SK-N-SH (cell line): Measurements from ENCODE around the gene POLR3E. TPM values are rescaled to one million over a fixed set of nuclear protein-coding genes. Genes with fewer than 3 reads are reported as not detected.

Experiments used
- CTCF ChIA-PET: fragments of 300-600, 350-600 bp; formaldehyde crosslinking; extraction: SDS; loops from one replicate; lab custom pipeline; 2021; lab: Yijun Ruan, JAX
- POLR2A ChIA-PET: fragments of 350-600 bp; sonication (Branson Sonifier 250); formaldehyde crosslinking; extraction: SDS; loops from one replicate; lab custom pipeline; 2020; ENCODE audit warnings: antibody characterized with exemption, inconsistent platforms; lab: Yijun Ruan, JAX
- DNase-seq: peaks from one replicate; pipeline ENCODE4 v3.0.0; 2012
- H2AFZ ChIP-seq: fragments of 200-600 bp; sonication (generic); 2 replicates; pipeline ENCODE4 v1.8.1; 2016; ENCODE audit warnings: antibody characterized with exemption, mild to moderate bottlenecking, low read depth
- H3F3A ChIP-seq: fragments of 200-600 bp; sonication (generic); replicated peaks from 2 replicates; pipeline ENCODE3; 2016; ENCODE audit warnings: antibody characterized with exemption, mild to moderate bottlenecking; ENCODE audit not compliant: insufficient read depth
- H3K27ac ChIP-seq, 2 experiments: fragments of 200-500 bp in 1 of 2; fragments of 200-600 bp in 1 of 2; sonication (Bioruptor generic) in 1 of 2; sonication (generic), shearing (Covaris generic) in 1 of 2; 2 replicates each; pipeline versions ENCODE4 v1.5.1 to v1.6.1; 2014 to 2016; ENCODE audit warnings: low read depth in 2 of 2, inconsistent platforms in 1 of 2, low read length in 1 of 2, mild to moderate bottlenecking in 1 of 2, mixed read lengths in 1 of 2
- H3K27me3 ChIP-seq: fragments of 200-600 bp; sonication (generic), shearing (Covaris generic); 2 replicates; pipeline ENCODE4 v1.6.1; 2016; ENCODE audit warnings: mixed run types; ENCODE audit not compliant: insufficient read depth
- H3K36me3 ChIP-seq, 2 experiments: fragments of 200-500 bp in 1 of 2; fragments of 200-600 bp in 1 of 2; sonication (Bioruptor generic) in 1 of 2; sonication (generic) in 1 of 2; replicated peaks in 1 of 2; 2 replicates each; pipeline versions ENCODE3 to v1.5.1; 2014 to 2016; ENCODE audit warnings: low read length in 1 of 2, mild to moderate bottlenecking in 1 of 2; ENCODE audit not compliant: insufficient read depth in 2 of 2, control insufficient read depth in 1 of 2
- H3K4me1 ChIP-seq, 2 experiments: fragments of 200-500 bp in 1 of 2; fragments of 200-600 bp in 1 of 2; sonication (Bioruptor generic) in 1 of 2; sonication (generic), shearing (Covaris generic) in 1 of 2; 2 replicates each; pipeline versions ENCODE4 v1.5.1 to v1.6.1; 2014 to 2016; ENCODE audit warnings: low read depth in 1 of 2, low read length in 1 of 2, mixed run types in 1 of 2; ENCODE audit not compliant: insufficient read depth in 2 of 2, control insufficient read depth in 1 of 2
- H3K4me2 ChIP-seq: fragments of 200-600 bp; sonication (generic), shearing (Covaris generic); 2 replicates; pipeline ENCODE4 v1.6.1; 2017; ENCODE audit warnings: mixed run types
- H3K4me3 ChIP-seq, 2 experiments: fragments of 200-500 bp in 1 of 2; fragments of 200-600 bp in 1 of 2; sonication (Bioruptor generic) in 1 of 2; sonication (generic), shearing (Covaris generic) in 1 of 2; 2 replicates each; pipeline versions ENCODE4 v1.5.1 to v1.8.1; 2014 to 2016; ENCODE audit warnings: low read depth in 2 of 2, inconsistent platforms in 1 of 2, low read length in 1 of 2, mild to moderate bottlenecking in 1 of 2, mixed read lengths in 1 of 2, moderate library complexity in 1 of 2
- H3K79me2 ChIP-seq: fragments of 200-600 bp; sonication (generic); 2 replicates; pipeline ENCODE4 v1.8.1; 2017; ENCODE audit warnings: mild to moderate bottlenecking; ENCODE audit not compliant: insufficient read depth
- H3K9ac ChIP-seq: fragments of 200-600 bp; sonication (generic); 2 replicates; pipeline ENCODE4 v1.6.1; 2017; ENCODE audit warnings: mixed run types
- H3K9me2 ChIP-seq: fragments of 200-600 bp; sonication (generic); 2 replicates; pipeline ENCODE4 v1.6.1; 2017; ENCODE audit warnings: mixed run types
- H3K9me3 ChIP-seq: fragments of 200-600 bp; sonication (generic); 2 replicates; pipeline ENCODE4 v1.6.1; 2017; ENCODE audit warnings: mixed run types, mild to moderate bottlenecking, moderate library complexity
- H4K20me1 ChIP-seq: fragments of 200-600 bp; sonication (generic); 2 replicates; pipeline ENCODE4 v1.6.1; 2017; ENCODE audit warnings: mild to moderate bottlenecking, mixed run types; ENCODE audit not compliant: insufficient read depth
- CHD2 ChIP-seq: fragments of 150-350 bp; IDR thresholded peaks from 2 replicates; pipeline ENCODE4 v1.6.1; 2018; ENCODE audit warnings: low read length; ENCODE audit not compliant: partially characterized antibody
- EP300 ChIP-seq, 2 experiments: IDR thresholded peaks; 2 replicates each; pipeline versions ENCODE4 v1.4.0 to v1.6.1; 2012; ENCODE audit warnings: borderline replicate concordance in 1 of 2, low read depth in 1 of 2, low read length in 1 of 2
- EZH2phosphoT487 ChIP-seq: fragments of 200-600 bp; sonication (generic); IDR thresholded peaks from 2 replicates; pipeline ENCODE4 v1.6.1; 2017; ENCODE audit warnings: low read depth, mixed run types, mild to moderate bottlenecking, antibody characterized with exemption, moderate library complexity, borderline replicate concordance
- FOSL2 ChIP-seq: IDR thresholded peaks from 2 replicates; pipeline ENCODE4 v1.4.0; 2012; ENCODE audit warnings: low read depth, mild to moderate bottlenecking, moderate library complexity, borderline replicate concordance
- FOXJ3 ChIP-seq: sonication (generic); formaldehyde crosslinking; IDR thresholded peaks from 2 replicates; pipeline ENCODE4 v1.5.1; 2020; ENCODE audit warnings: mild to moderate bottlenecking, missing genetic modification reagents
- GABPA ChIP-seq: IDR thresholded peaks from 2 replicates; pipeline ENCODE4 v1.4.0; 2012; ENCODE audit warnings: low read depth, mild to moderate bottlenecking
- MEF2A ChIP-seq: IDR thresholded peaks from 2 replicates; pipeline ENCODE4 v1.4.0; 2012; ENCODE audit warnings: low read depth, borderline replicate concordance
- MXI1 ChIP-seq: IDR thresholded peaks from 2 replicates; pipeline ENCODE4 v1.6.1; 2012; ENCODE audit warnings: mild to moderate bottlenecking, low read depth, low read length, improper control_type of control experiment
- NFIC ChIP-seq: IDR thresholded peaks from 2 replicates; pipeline ENCODE4 v1.4.0; 2012; ENCODE audit warnings: borderline replicate concordance
- PBX3 ChIP-seq: IDR thresholded peaks from 2 replicates; pipeline ENCODE4; 2012
- RCOR1 ChIP-seq: fragments of 150-350 bp; IDR thresholded peaks from 2 replicates; pipeline ENCODE4 v1.6.1; 2017; ENCODE audit warnings: antibody characterized with exemption, low read length
- RFX5 ChIP-seq: IDR thresholded peaks from 2 replicates; pipeline ENCODE4 v1.6.1; 2012; ENCODE audit warnings: mild to moderate bottlenecking, improper control_type of control experiment, low read length
- RXRA ChIP-seq: IDR thresholded peaks from 2 replicates; pipeline ENCODE4 v1.4.0; 2012; ENCODE audit warnings: low read depth, mild to moderate bottlenecking, borderline replicate concordance
- SMC3 ChIP-seq: IDR thresholded peaks from 2 replicates; pipeline ENCODE4 v1.6.1; 2012; ENCODE audit warnings: low read depth, low read length, improper control_type of control experiment
- TCF12 ChIP-seq: IDR thresholded peaks from 2 replicates; pipeline ENCODE4 v1.4.0; 2012
- TEAD4 ChIP-seq: IDR thresholded peaks from 2 replicates; pipeline ENCODE4 v1.4.0; 2012; ENCODE audit warnings: mild to moderate bottlenecking, borderline replicate concordance; ENCODE audit not compliant: insufficient read depth
- USF1 ChIP-seq: IDR thresholded peaks from 2 replicates; pipeline ENCODE4 v1.4.0; 2012; ENCODE audit warnings: low read depth, borderline replicate concordance
- USF2 ChIP-seq: fragments of 150-350 bp; IDR thresholded peaks from 2 replicates; pipeline ENCODE4 v1.6.1; 2017; ENCODE audit warnings: antibody characterized with exemption, low read length, low read depth, borderline replicate concordance
- WGBS: methylation state at CpG from one replicate; pipeline ENCODE4 v1.1.6; 2017; ENCODE audit warnings: low lambda C conversion rate; 5-methylcytosine and 5-hydroxymethylcytosine counted together
- polyA plus RNA-seq, 3 experiments: library from polyadenylated mRNA; depleted of rRNA; stranded (reverse); fragments of >200 nt; gene quantifications; 2 replicates each; pipeline ENCODE4 v1.2.3, GENCODE V29; 2012

Gene POLR3E
- polyA plus RNA-seq, 1 of the 3 experiments (the other 2 are of a cell fraction) = 59.6 TPM

- no peak for TF ChIP-seq EZH2phosphoT487
- no peak for TF ChIP-seq USF2
- no peak for TF ChIP-seq GABPA
These were observed 15.9 kb downstream of the POLR3E start (continued) for GRCh38 chr16:22312897-22313781.

GRCh38 chr16:22313876-22314470, 16.8 kb downstream of the POLR3E start:
- Histone ChIP-seq H3K4me1 (no peaks in the 10 kb centered on the region), H3K27me3 (no peaks in the 10 kb centered on the region), H4K20me1 (no peaks in the 10 kb centered on the region), H3K4me3 (no peak overlapping the region), H3K79me2 (no peaks in the 10 kb centered on the region), H3K9me2 (no peaks in the 10 kb centered on the region), H3K36me3 (peaks cover 21 to 50% of the 10 kb centered on the region in 2 experiments), H3K9ac (no peak overlapping the region), H3K9me3 (no peaks in the 10 kb centered on the region), H3F3A (no peaks in the 10 kb centered on the region), H2AFZ (no peak overlapping the region), H3K27ac (no peak overlapping the region), H3K4me2 (no peak overlapping the region)
- ChIA-PET CTCF (interaction anchor here (1.4 kb wide), 1 partner anchor 14 kb away, joined by 5 read pairs; no protein-coding TSS in a partner anchor), POLR2A (no interaction called here)
- DNase-seq = no peak
- TF ChIP-seq CHD2 (no peak), TCF12 (no peak), FOSL2 (no peak), EP300 (IDR thresholded peaks at IDR 0.05; ENCODE audit: borderline replicate concordance in 1 of 2, low read depth in 1 of 2, low read length in 1 of 2) (no peak), MXI1 (no peak), USF1 (no peak), RXRA (no peak), USF2 (no peak), EZH2phosphoT487 (no peak), RCOR1 (no peak), FOXJ3 (CRISPR knock-in tag) (no peak), TEAD4 (no peak), RFX5 (no peak), MEF2A (no peak), PBX3 (no peak), NFIC (no peak), SMC3 (no peak)
- 100% methylated on average over 8 of the region's 10 CpGs for WGBS
